SK-N-MC (cell line): Measurements from ENCODE around the gene EZH2.

Experiments
- DNase-seq: peaks from one replicate; pipeline ENCODE4 v3.0.0-alpha.2; 2011; ENCODE audit warnings: low read depth, low spot score
- H3K27ac ChIP-seq: fragments of 200-600 bp; sonication (generic); 2 replicates; pipeline ENCODE4 v1.5.1; 2016; ENCODE audit warnings: mixed run types
- H3K36me3 ChIP-seq: fragments of 200-600 bp; sonication (generic); 2 replicates; pipeline ENCODE4 v1.6.1; 2017; ENCODE audit warnings: antibody characterized with exemption, low read length, mixed read lengths; ENCODE audit not compliant: insufficient read depth
- H3K4me3 ChIP-seq: fragments of 200-600 bp; sonication (generic); 2 replicates; pipeline ENCODE4 v1.5.1; 2016
- H3K9ac ChIP-seq: fragments of 200-600 bp; sonication (generic); 2 replicates; pipeline ENCODE4 v1.8.0; 2017; ENCODE audit warnings: mixed run types, mixed read lengths; ENCODE audit not compliant: insufficient read length
- H3K9me3 ChIP-seq: fragments of 200-600 bp; sonication (generic); 2 replicates; pipeline ENCODE4 v1.6.1; 2017; ENCODE audit warnings: low read depth, mild to moderate bottlenecking, antibody characterized with exemption, low read length, moderate library complexity, mixed read lengths
- EZH2 ChIP-seq: fragments of 200-600 bp; sonication (generic); IDR thresholded peaks from one replicate; pipeline ENCODE4 v1.6.1; 2017; ENCODE audit warnings: antibody characterized with exemption
- FOXP2 ChIP-seq: optimal IDR thresholded peaks from 2 replicates; pipeline ENCODE3; 2011; ENCODE audit warnings: mild to moderate bottlenecking, moderate library complexity; ENCODE audit not compliant: insufficient read depth; ENCODE audit errors: extremely low read length, control extremely low read depth
- POLR2AphosphoS5 ChIP-seq: IDR thresholded peaks from 2 replicates; pipeline ENCODE4 v1.6.1; 2012; ENCODE audit warnings: mild to moderate bottlenecking, low read depth, low read length, borderline replicate concordance

Gene EZH2

GRCh38 chr7:148806187-148806586, 77.9 kb downstream of the EZH2 start:
- Histone ChIP-seq H3K9me3 (no peaks in the 10 kb centered on the region), H3K4me3 (no peak overlapping the region), H3K36me3 (peaks cover 76% of the 10 kb centered on the region), H3K27ac (peak overlapping the region; percentile 36), H3K9ac (no peak overlapping the region)
- no peak for TF ChIP-seq POLR2AphosphoS5
- no peak for TF ChIP-seq FOXP2
- TF ChIP-seq EZH2: no peak
- DNase-seq: no peak

GRCh38 chr7:148804343-148805235, 79.5 kb downstream of the EZH2 start:
- H3K36me3 ChIP-seq: peaks cover 76% of the 10 kb centered on the region
- no peak overlapping the region for H3K9ac ChIP-seq
- H3K27ac ChIP-seq: peak overlapping the region; percentile 62
- DNase-seq: no peak
- no peak overlapping the region for H3K4me3 ChIP-seq
- TF ChIP-seq EZH2 (no peak), POLR2AphosphoS5 (peak; percentile 11), FOXP2 (no peak)
- H3K9me3 ChIP-seq: no peaks in the 10 kb centered on the region

GRCh38 chr7:148803094-148803493, 81.0 kb downstream of the EZH2 start:
- H3K4me3 ChIP-seq: no peak overlapping the region
- DNase-seq: no peak
- H3K9ac ChIP-seq: no peak overlapping the region
- no peaks in the 10 kb centered on the region for H3K9me3 ChIP-seq
- peaks cover 76% of the 10 kb centered on the region for H3K36me3 ChIP-seq
- TF ChIP-seq POLR2AphosphoS5 (no peak), FOXP2 (no peak), EZH2 (no peak)
- peak overlapping the region; percentile 63 for H3K27ac ChIP-seq

GRCh38 chr7:148802101-148802493, 82.0 kb downstream of the EZH2 start:
- peaks cover 76% of the 10 kb centered on the region for H3K36me3 ChIP-seq
- TF ChIP-seq FOXP2 (no peak), EZH2 (no peak), POLR2AphosphoS5 (no peak)

GRCh38 chr7:148800677-148801076, 83.4 kb downstream of the EZH2 start:
- Histone ChIP-seq H3K27ac (peak overlapping the region; percentile 68), H3K36me3 (peaks cover 75% of the 10 kb centered on the region), H3K9me3 (no peaks in the 10 kb centered on the region), H3K4me3 (no peak overlapping the region), H3K9ac (no peak overlapping the region)
- no peak for DNase-seq
- TF ChIP-seq FOXP2: no peak
- no peak for TF ChIP-seq EZH2
- no peak for TF ChIP-seq POLR2AphosphoS5

More at GRCh38 chr7:148802101-148802493, 82.0 kb downstream of the EZH2 start:
- Histone ChIP-seq H3K4me3 (no peak overlapping the region), H3K27ac (no peak overlapping the region), H3K9me3 (no peaks in the 10 kb centered on the region), H3K9ac (no peak overlapping the region)
- DNase-seq: no peak

- Histone ChIP-seq H3K36me3 (peaks cover 75% of the 10 kb centered on the region), H3K9me3 (no peaks in the 10 kb centered on the region), H3K4me3 (no peak overlapping the region), H3K9ac (no peak overlapping the region), H3K27ac (peak overlapping the region; percentile 68)
- no peak for DNase-seq
- TF ChIP-seq FOXP2: no peak
- TF ChIP-seq POLR2AphosphoS5: no peak
- no peak for TF ChIP-seq EZH2
These were observed 84.1 kb downstream of the EZH2 start for GRCh38 chr7:148799893-148800555.

- TF ChIP-seq EZH2 (no peak), POLR2AphosphoS5 (no peak; the same call in 1 of the 2 replicates)
- H3K4me3 ChIP-seq: no peak overlapping the region
- DNase-seq: no peak
- H3K36me3 ChIP-seq: peaks cover 93% of the 10 kb centered on the region
- H3K27ac ChIP-seq: no peak overlapping the region
- H3K9me3 ChIP-seq: no peaks in the 10 kb centered on the region
- no peak overlapping the region for H3K9ac ChIP-seq
These were observed 87.2 kb downstream of the EZH2 start for GRCh38 chr7:148796841-148797240.

GRCh38 chr7:148794476-148794875, 89.6 kb downstream of the EZH2 start:
- Histone ChIP-seq H3K4me3 (no peak overlapping the region), H3K36me3 (peaks cover 92% of the 10 kb centered on the region), H3K27ac (no peak overlapping the region), H3K9me3 (no peaks in the 10 kb centered on the region), H3K9ac (no peak overlapping the region)
- DNase-seq: no peak
- TF ChIP-seq FOXP2 (no peak), EZH2 (no peak), POLR2AphosphoS5 (no peak)

- Histone ChIP-seq H3K27ac (peak overlapping the region; percentile 58; the same call in 1 of the 2 replicates), H3K9me3 (no peaks in the 10 kb centered on the region), H3K9ac (no peak overlapping the region), H3K4me3 (no peak overlapping the region), H3K36me3 (peaks cover 92% of the 10 kb centered on the region)
- TF ChIP-seq POLR2AphosphoS5 (no peak), EZH2 (no peak)
- DNase-seq: no peak
These were observed 90.5 kb downstream of the EZH2 start for GRCh38 chr7:148793590-148793989.
